K562 (cell line): ENCODE measurements around the gene PHTF2. TPM values are rescaled to one million over a fixed set of nuclear protein-coding genes. Genes with fewer than 3 reads are reported as not detected.

Experiments used
- BRD9 ChIP-seq: fragments of 450-650 bp; IDR thresholded peaks from 2 replicates; pipeline ENCODE4 v1.6.1; 2018; ENCODE audit warnings: low read depth; ENCODE audit not compliant: partially characterized antibody
- CBFA2T3 ChIP-seq: fragments of 450-650 bp; IDR thresholded peaks from 2 replicates; pipeline ENCODE4 v1.6.1; 2017
- CREM ChIP-seq: IDR thresholded peaks from 2 replicates; pipeline ENCODE4 v1.6.1; 2014; ENCODE audit warnings: antibody characterized with exemption, low read depth
- ESRRB ChIP-seq: fragments of 250-450 bp; sonication (Bioruptor Pico); IDR thresholded peaks from 2 replicates; pipeline ENCODE4 v1.5.0; 2020; ENCODE audit warnings: mild to moderate bottlenecking, moderate library complexity, borderline replicate concordance
- FOXA1 ChIP-seq: fragments of 450-650 bp; IDR thresholded peaks from 2 replicates; pipeline ENCODE4 v1.6.1; 2016; ENCODE audit warnings: mild to moderate bottlenecking, borderline replicate concordance
- FOXP1 ChIP-seq: sonication (generic); formaldehyde crosslinking; IDR thresholded peaks from 2 replicates; pipeline ENCODE4 v1.8.0; 2022; ENCODE audit warnings: mild to moderate bottlenecking, missing genetic modification reagents
- KLF16 ChIP-seq: IDR thresholded peaks from 2 replicates; pipeline ENCODE4 v1.6.1; 2016; ENCODE audit warnings: antibody characterized with exemption
- MEF2D ChIP-seq: conservative IDR thresholded peaks from 2 replicates; pipeline ENCODE4 v1.6.1; 2016; ENCODE audit warnings: low read depth, missing genetic modification characterization, missing compliant biosample characterization
- MXI1 ChIP-seq: IDR thresholded peaks from 2 replicates; pipeline ENCODE4 v1.6.1; 2011; ENCODE audit warnings: low read depth, mild to moderate bottlenecking, improper control_type of control experiment, low read length
- NBN ChIP-seq: fragments of 450-650 bp; IDR thresholded peaks from 2 replicates; pipeline ENCODE4 v1.6.1; 2016; ENCODE audit warnings: low read depth, mild to moderate bottlenecking
- NFE2 ChIP-seq: IDR thresholded peaks from 2 replicates; pipeline ENCODE4 v1.6.1; 2014; ENCODE audit warnings: antibody characterized with exemption, low read depth
- NFYB ChIP-seq: IDR thresholded peaks from 2 replicates; pipeline ENCODE4 v1.6.1; 2011; ENCODE audit warnings: mild to moderate bottlenecking, moderate library complexity; ENCODE audit not compliant: insufficient read length; ENCODE audit errors: extremely low read depth
- RBM39 ChIP-seq: fragments of 200-400 bp; formaldehyde crosslinking; optimal IDR thresholded peaks from 2 replicates; pipeline ENCODE3; 2018; ENCODE audit warnings: low read depth, low read length
- RFX5 ChIP-seq: IDR thresholded peaks from 2 replicates; pipeline ENCODE4 v1.6.1; 2011; ENCODE audit warnings: low read depth, mild to moderate bottlenecking, improper control_type of control experiment, low read length
- RHOXF2B ChIP-seq: fragments of 250-450 bp; sonication (Bioruptor Pico); conservative IDR thresholded peaks from 2 replicates; pipeline ENCODE4 v1.5.1; 2021
- SMAD1 ChIP-seq: fragments of 150-350 bp; IDR thresholded peaks from 2 replicates; pipeline ENCODE4 v1.6.1; 2014; ENCODE audit warnings: low read length, low read depth; ENCODE audit not compliant: partially characterized antibody
- SUPT5H ChIP-seq: fragments of 450-650 bp; IDR thresholded peaks from 2 replicates; pipeline ENCODE4 v1.6.1; 2016
- TAF15 ChIP-seq: fragments of 200-400 bp; formaldehyde crosslinking; IDR thresholded peaks from 2 replicates; pipeline ENCODE4 v1.6.1; 2017; ENCODE audit warnings: mild to moderate bottlenecking, low read depth, low read length, moderate library complexity
- ZBTB17 ChIP-seq: fragments of 450-650 bp; formaldehyde crosslinking; IDR thresholded peaks from 2 replicates; pipeline ENCODE4 v1.4.0; 2020; ENCODE audit warnings: mild to moderate bottlenecking
- ZNF354B ChIP-seq: fragments of 250-450 bp; sonication (Bioruptor Pico); IDR thresholded peaks from 2 replicates; pipeline ENCODE4 v1.4.0; 2020
- polyA plus RNA-seq, 8 experiments: library from polyadenylated mRNA; depleted of rRNA in 4 of 8; stranded (reverse) in 5 of 8; unstranded in 3 of 8; fragments of >200 nt; fragmentation: Nextera tagmentation in 2 of 8; fragmentation: Illumina TruSeq in 1 of 8; extraction: Ambion mirVana in 2 of 8; extraction: Trizol in 1 of 8; gene quantifications; 2 replicates each; pipeline versions ENCODE4 v1.2.1 to v1.2.3, GENCODE V29; 2011 to 2014; ENCODE audit warnings: inconsistent platforms in 1 of 8, missing spikeins in 1 of 8
- total RNA-seq, 7 experiments: library from RNA; depleted of rRNA in 6 of 7; stranded (reverse); fragments of >200 nt in 6 of 7; fragmentation: Illumina TruSeq in 2 of 7; extraction: Trizol in 2 of 7; gene quantifications; 2 replicates each; pipeline versions ENCODE4 v1.2.1 to v1.2.3, GENCODE V29; 2011 to 2021; ENCODE audit warnings: low replicate concordance in 1 of 7
- TF ChIP-seq, protein P1 (sequence below): IDR thresholded peaks from 2 replicates; pipeline ENCODE4 v1.6.1; 2012; ENCODE audit warnings: low read depth, low read length, improper control_type of control experiment, borderline replicate concordance
- TF ChIP-seq, protein P2 (sequence below), 2 experiments: fragments of 450-650 bp in 1 of 2; IDR thresholded peaks; 2 replicates each; pipeline ENCODE4 v1.6.1; 2011 to 2017; ENCODE audit warnings: low read depth in 2 of 2, antibody characterized with exemption in 1 of 2, borderline replicate concordance in 1 of 2, low read length in 1 of 2, mild to moderate bottlenecking in 1 of 2, mixed read lengths in 1 of 2; ENCODE audit not compliant: control insufficient read depth in 1 of 2
- TF ChIP-seq, protein P3 (sequence below), 2 experiments: fragments of 450-650 bp; conservative IDR thresholded peaks; 2 replicates each; pipeline ENCODE4 v1.6.1; 2017; ENCODE audit warnings: mild to moderate bottlenecking in 2 of 2, moderate library complexity in 2 of 2
- TF ChIP-seq, protein P4 (sequence below): fragments of 250-450 bp; sonication (Bioruptor Pico); IDR thresholded peaks from 2 replicates; pipeline ENCODE4 v1.9.0; 2021; ENCODE audit warnings: mild to moderate bottlenecking

PHTF2 gene
- total and polyA plus RNA-seq, 9 of the 15 experiments (the other 6 are each of a cell fraction or from before 2014, with no cell fraction given): 17.9 to 43.6 (median 25.4) TPM

DNA sequence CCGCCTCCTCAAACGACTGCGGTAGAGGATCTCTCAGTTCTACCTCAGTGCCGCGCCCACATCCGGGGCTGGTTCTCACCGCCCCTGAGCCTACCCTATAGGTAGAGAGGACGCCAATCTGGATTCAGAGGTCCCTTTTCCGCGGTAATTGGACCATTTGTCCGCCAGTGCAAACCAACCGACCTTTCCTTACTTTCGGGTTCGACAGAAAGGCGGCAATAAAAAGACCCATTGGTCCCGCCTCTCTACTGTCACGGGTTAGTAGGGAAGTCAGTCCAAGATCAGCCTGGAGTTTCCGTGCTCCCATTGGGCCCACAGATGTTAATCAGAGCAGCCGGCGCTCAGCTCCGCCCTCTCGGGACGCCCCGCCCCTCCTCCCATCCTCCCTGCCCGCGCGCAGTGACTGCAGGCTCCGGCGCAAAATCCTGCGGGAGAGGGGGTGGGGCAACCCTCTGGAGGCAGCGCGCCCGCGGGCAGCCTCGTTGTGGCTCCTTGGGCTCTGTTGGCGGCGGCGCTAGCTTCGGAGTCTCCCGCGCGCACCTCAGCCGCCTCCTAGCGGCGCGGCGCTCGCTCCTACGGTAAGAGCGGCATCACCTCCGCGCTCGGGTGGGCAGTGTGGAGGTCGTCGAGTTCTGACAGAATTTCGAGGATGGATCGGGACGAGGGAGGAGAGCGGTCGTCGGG is at the start of gene PHTF2, which contains the start of gene TMEM60 (continued):
- TF ChIP-seq, protein P1, sequence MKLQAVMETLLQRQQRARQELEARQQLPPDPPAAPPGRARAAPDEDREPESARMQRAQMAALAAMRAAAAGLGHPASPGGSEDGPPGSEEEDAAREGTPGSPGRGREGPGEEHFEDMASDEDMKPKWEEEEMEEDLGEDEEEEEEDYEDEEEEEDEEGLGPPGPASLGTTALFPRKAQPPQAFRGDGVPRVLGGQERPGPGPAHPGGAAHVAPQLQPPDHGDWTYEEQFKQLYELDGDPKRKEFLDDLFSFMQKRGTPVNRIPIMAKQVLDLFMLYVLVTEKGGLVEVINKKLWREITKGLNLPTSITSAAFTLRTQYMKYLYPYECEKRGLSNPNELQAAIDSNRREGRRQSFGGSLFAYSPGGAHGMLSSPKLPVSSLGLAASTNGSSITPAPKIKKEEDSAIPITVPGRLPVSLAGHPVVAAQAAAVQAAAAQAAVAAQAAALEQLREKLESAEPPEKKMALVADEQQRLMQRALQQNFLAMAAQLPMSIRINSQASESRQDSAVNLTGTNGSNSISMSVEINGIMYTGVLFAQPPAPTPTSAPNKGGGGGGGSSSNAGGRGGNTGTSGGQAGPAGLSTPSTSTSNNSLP: peak; percentile 96
- peak; percentile 71; the same call in 1 of the 2 replicates for TF ChIP-seq ZBTB17
- TF ChIP-seq MEF2D (tag): no peak
- TF ChIP-seq RFX5: no peak
- TF ChIP-seq CBFA2T3: no peak
- TF ChIP-seq ZNF354B: no peak
- peak; percentile 95 for TF ChIP-seq NFYB
- peak; percentile 27; the same call in 1 of the 2 replicates for TF ChIP-seq NBN
- TF ChIP-seq RHOXF2B (CRISPR knock-in tag): 0 out of 2 replicates have a peak, but pooled peaks have one; percentile 75
- no peak for TF ChIP-seq NFE2
- TF ChIP-seq, protein P2, sequence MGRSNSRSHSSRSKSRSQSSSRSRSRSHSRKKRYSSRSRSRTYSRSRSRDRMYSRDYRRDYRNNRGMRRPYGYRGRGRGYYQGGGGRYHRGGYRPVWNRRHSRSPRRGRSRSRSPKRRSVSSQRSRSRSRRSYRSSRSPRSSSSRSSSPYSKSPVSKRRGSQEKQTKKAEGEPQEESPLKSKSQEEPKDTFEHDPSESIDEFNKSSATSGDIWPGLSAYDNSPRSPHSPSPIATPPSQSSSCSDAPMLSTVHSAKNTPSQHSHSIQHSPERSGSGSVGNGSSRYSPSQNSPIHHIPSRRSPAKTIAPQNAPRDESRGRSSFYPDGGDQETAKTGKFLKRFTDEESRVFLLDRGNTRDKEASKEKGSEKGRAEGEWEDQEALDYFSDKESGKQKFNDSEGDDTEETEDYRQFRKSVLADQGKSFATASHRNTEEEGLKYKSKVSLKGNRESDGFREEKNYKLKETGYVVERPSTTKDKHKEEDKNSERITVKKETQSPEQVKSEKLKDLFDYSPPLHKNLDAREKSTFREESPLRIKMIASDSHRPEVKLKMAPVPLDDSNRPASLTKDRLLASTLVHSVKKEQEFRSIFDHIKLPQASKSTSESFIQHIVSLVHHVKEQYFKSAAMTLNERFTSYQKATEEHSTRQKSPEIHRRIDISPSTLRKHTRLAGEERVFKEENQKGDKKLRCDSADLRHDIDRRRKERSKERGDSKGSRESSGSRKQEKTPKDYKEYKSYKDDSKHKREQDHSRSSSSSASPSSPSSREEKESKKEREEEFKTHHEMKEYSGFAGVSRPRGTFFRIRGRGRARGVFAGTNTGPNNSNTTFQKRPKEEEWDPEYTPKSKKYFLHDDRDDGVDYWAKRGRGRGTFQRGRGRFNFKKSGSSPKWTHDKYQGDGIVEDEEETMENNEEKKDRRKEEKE (IDR thresholded peaks at IDR 0.05; ENCODE audit: borderline replicate concordance in 1 of 2, control insufficient read depth in 1 of 2, low read depth in 2 of 2, low read length in 1 of 2): no peak
- no peak for TF ChIP-seq ESRRB (CRISPR knock-in tag)
- peak; percentile 72 for TF ChIP-seq CREM
- no peak for TF ChIP-seq TAF15
- TF ChIP-seq, protein P3, sequence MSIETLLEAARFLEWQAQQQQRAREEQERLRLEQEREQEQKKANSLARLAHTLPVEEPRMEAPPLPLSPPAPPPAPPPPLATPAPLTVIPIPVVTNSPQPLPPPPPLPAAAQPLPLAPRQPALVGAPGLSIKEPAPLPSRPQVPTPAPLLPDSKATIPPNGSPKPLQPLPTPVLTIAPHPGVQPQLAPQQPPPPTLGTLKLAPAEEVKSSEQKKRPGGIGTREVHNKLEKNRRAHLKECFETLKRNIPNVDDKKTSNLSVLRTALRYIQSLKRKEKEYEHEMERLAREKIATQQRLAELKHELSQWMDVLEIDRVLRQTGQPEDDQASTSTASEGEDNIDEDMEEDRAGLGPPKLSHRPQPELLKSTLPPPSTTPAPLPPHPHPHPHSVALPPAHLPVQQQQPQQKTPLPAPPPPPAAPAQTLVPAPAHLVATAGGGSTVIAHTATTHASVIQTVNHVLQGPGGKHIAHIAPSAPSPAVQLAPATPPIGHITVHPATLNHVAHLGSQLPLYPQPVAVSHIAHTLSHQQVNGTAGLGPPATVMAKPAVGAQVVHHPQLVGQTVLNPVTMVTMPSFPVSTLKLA (conservative IDR thresholded peaks at IDR 0.05): peak; percentile 36 to 41; a peak in 3 of 4 replicates
- no peak for TF ChIP-seq SMAD1
- TF ChIP-seq SUPT5H: peak; percentile 61
- TF ChIP-seq FOXP1 (CRISPR knock-in tag): no peak
- no peak for TF ChIP-seq FOXA1
- TF ChIP-seq MXI1: no peak
- TF ChIP-seq BRD9: peak; percentile 34
- TF ChIP-seq, protein P4, sequence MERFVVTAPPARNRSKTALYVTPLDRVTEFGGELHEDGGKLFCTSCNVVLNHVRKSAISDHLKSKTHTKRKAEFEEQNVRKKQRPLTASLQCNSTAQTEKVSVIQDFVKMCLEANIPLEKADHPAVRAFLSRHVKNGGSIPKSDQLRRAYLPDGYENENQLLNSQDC: peak; percentile 14; the same call in 1 of the 2 replicates
- no peak for TF ChIP-seq RBM39
- TF ChIP-seq KLF16: no peak
